ENCODE measurements around the gene CCDC27. TPM values are rescaled to one million over a fixed set of nuclear protein-coding genes. Genes with fewer than 3 reads are reported as not detected.

Gene CCDC27
- polyA plus RNA-seq, 3 donors = not detected

DNA sequence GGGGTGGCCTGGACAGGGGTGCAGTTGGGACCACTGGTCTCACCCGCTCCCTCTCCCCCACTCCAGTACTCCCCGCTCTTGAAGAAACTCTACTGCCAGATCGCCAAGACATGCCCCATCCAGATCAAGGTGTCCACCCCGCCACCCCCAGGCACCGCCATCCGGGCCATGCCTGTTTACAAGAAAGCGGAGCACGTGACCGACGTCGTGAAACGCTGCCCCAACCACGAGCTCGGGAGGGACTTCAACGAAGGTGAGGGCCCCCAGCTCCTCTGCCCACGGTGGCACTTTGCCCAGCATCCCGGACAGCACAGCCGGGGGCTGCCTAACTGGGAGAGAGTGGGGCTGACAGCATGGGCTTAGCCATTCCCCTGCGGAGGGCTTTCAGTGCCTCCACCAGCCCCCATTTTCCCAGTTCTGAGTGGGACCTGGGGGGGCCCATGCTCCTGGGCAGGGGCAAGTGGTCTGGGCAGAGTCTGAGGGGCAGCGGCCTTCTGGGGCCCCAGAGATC, 30.2 kb upstream of the CCDC27 start:
- H3K9me3 Mint-ChIP-seq = peaks cover 0 to 1% (median 0%) of the 10 kb centered on the region in 7 donors
- H2AFZ ChIP-seq (ENCODE audit: insufficient read depth, low read depth, low read length, poor library complexity, severe bottlenecking) = no peak overlapping the region
- no peaks in the 10 kb centered on the region for H3K79me2 ChIP-seq (ENCODE audit: insufficient read depth, low read length)
- no peak overlapping the region for H3K27ac ChIP-seq (ENCODE audit: low read depth in 1 of 2, low read length in 2 of 2)
- 79% methylated on average over 19 of the region's 20 CpGs for WGBS (ENCODE audit: insufficient coverage)
- no peaks in the 10 kb centered on the region for H3K36me3 Mint-ChIP-seq
- no peaks in the 10 kb centered on the region for H3K36me3 ChIP-seq (replicated peaks in 1 of 2; ENCODE audit: control insufficient read depth in 1 of 2, insufficient read depth in 2 of 2, low read length in 2 of 2)
- no peak overlapping the region for H3K4me3 ChIP-seq (replicated peaks in 1 of 3; ENCODE audit: low read depth in 2 of 3, low read length in 3 of 3)
- peaks cover 3 to 8% (median 4%) of the 10 kb centered on the region in 3 donors for H3K27me3 Mint-ChIP-seq (ENCODE audit: low read depth in 3 of 3)
- H3K9ac ChIP-seq (ENCODE audit: insufficient read depth, low read length, poor library complexity, severe bottlenecking) = no peak overlapping the region
- no peaks in the 10 kb centered on the region for H3K9me3 ChIP-seq (replicated peaks in 1 of 2; ENCODE audit: control insufficient read depth in 1 of 2, insufficient read depth in 1 of 2, low read length in 2 of 2)
- no peak for DNase-seq
- H3K4me1 ChIP-seq (ENCODE audit: control insufficient read depth in 1 of 2, insufficient read depth in 2 of 2, low read length in 2 of 2) = peaks cover 6 to 9% of the 10 kb centered on the region in 2 donors
- H3K27ac Mint-ChIP-seq = no peak overlapping the region
- no peak overlapping the region for H3K4me3 Mint-ChIP-seq
- H4K20me1 ChIP-seq (ENCODE audit: insufficient read depth, low read length) = no peaks in the 10 kb centered on the region
- peaks cover 0 to 3% of the 10 kb centered on the region in 2 donors for H3K27me3 ChIP-seq (ENCODE audit: control insufficient read depth in 2 of 2, insufficient read depth in 2 of 2, low read length in 2 of 2)
- peaks cover 2% of the 10 kb centered on the region for H3K4me1 Mint-ChIP-seq
- H3K4me2 ChIP-seq (replicated peaks; ENCODE audit: extremely low read depth, low read length, poor library complexity, severe bottlenecking) = no peak overlapping the region
- intact Hi-C loops (cut with micrococcal nuclease) = loop anchor here in 1 of 2 donors (10.0 kb wide), 2 partner anchors 157 to 227 kb away; no protein-coding TSS in a partner anchor
- TF ChIP-seq, protein P1, sequence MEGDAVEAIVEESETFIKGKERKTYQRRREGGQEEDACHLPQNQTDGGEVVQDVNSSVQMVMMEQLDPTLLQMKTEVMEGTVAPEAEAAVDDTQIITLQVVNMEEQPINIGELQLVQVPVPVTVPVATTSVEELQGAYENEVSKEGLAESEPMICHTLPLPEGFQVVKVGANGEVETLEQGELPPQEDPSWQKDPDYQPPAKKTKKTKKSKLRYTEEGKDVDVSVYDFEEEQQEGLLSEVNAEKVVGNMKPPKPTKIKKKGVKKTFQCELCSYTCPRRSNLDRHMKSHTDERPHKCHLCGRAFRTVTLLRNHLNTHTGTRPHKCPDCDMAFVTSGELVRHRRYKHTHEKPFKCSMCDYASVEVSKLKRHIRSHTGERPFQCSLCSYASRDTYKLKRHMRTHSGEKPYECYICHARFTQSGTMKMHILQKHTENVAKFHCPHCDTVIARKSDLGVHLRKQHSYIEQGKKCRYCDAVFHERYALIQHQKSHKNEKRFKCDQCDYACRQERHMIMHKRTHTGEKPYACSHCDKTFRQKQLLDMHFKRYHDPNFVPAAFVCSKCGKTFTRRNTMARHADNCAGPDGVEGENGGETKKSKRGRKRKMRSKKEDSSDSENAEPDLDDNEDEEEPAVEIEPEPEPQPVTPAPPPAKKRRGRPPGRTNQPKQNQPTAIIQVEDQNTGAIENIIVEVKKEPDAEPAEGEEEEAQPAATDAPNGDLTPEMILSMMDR (IDR thresholded peaks at IDR 0.05) = no peak

- DNase-seq = no peak
- H3K36me3 Mint-ChIP-seq = no peaks in the 10 kb centered on the region
- WGBS (ENCODE audit: insufficient coverage) = 72% methylated on average over 3 of the region's 3 CpGs
These were observed 29.4 kb upstream of the CCDC27 start for GRCh38 chr1:3722846-3723245.

More at GRCh38 chr1:3722846-3723245, 29.4 kb upstream of the CCDC27 start:
- H3K9me3 ChIP-seq (replicated peaks in 1 of 2; ENCODE audit: control insufficient read depth in 1 of 2, insufficient read depth in 1 of 2, low read length in 2 of 2) = no peaks in the 10 kb centered on the region
- intact Hi-C loops (cut with micrococcal nuclease) = loop anchor here in 1 of 2 donors (10.0 kb wide), 2 partner anchors 158 to 228 kb away; no protein-coding TSS in a partner anchor
- no peak overlapping the region for H3K9ac ChIP-seq (ENCODE audit: insufficient read depth, low read length, poor library complexity, severe bottlenecking)
- H3K4me3 Mint-ChIP-seq = no peak overlapping the region
- H3K4me3 ChIP-seq (replicated peaks in 1 of 3; ENCODE audit: low read depth in 2 of 3, low read length in 3 of 3) = no peak overlapping the region
- peaks cover 6% of the 10 kb centered on the region in 2 donors for H3K4me1 ChIP-seq (ENCODE audit: control insufficient read depth in 1 of 2, insufficient read depth in 2 of 2, low read length in 2 of 2)
- H3K4me1 Mint-ChIP-seq = peaks cover 2% of the 10 kb centered on the region
- no peaks in the 10 kb centered on the region for H4K20me1 ChIP-seq (ENCODE audit: insufficient read depth, low read length)
- H3K4me2 ChIP-seq (replicated peaks; ENCODE audit: extremely low read depth, low read length, poor library complexity, severe bottlenecking) = no peak overlapping the region
- H3K27me3 ChIP-seq (ENCODE audit: control insufficient read depth in 2 of 2, insufficient read depth in 2 of 2, low read length in 2 of 2) = no peaks in the 10 kb centered on the region
- no peak overlapping the region for H3K27ac Mint-ChIP-seq
- H3K27ac ChIP-seq (ENCODE audit: low read depth in 1 of 2, low read length in 2 of 2) = no peak overlapping the region
- H3K9me3 Mint-ChIP-seq = no peaks in the 10 kb centered on the region
- peaks cover 4 to 5% (median 4%) of the 10 kb centered on the region in 3 donors for H3K27me3 Mint-ChIP-seq (ENCODE audit: low read depth in 3 of 3)
- TF ChIP-seq, protein P1 (IDR thresholded peaks at IDR 0.05) = no peak
- no peaks in the 10 kb centered on the region for H3K79me2 ChIP-seq (ENCODE audit: insufficient read depth, low read length)
- no peak overlapping the region for H2AFZ ChIP-seq (ENCODE audit: insufficient read depth, low read depth, low read length, poor library complexity, severe bottlenecking)
- no peaks in the 10 kb centered on the region for H3K36me3 ChIP-seq (replicated peaks in 1 of 2; ENCODE audit: control insufficient read depth in 1 of 2, insufficient read depth in 2 of 2, low read length in 2 of 2)
